A673 (cell line): Measurements from ENCODE around the gene ADAMTS6.

Experiments
- EZH2 ChIP-seq: fragments of 200-600 bp; sonication (generic); IDR thresholded peaks from 2 replicates; pipeline ENCODE4 v1.6.1; 2017; ENCODE audit warnings: borderline replicate concordance, low read depth, mild to moderate bottlenecking, mixed read lengths, antibody characterized with exemption, low read length; ENCODE audit not compliant: poor library complexity, severe bottlenecking
- TF ChIP-seq, protein P1 (sequence below): fragments of 300-800, 200-600 bp; sonication (generic); conservative IDR thresholded peaks from 2 replicates; pipeline ENCODE4 v1.5.1; 2017; ENCODE audit warnings: low read depth, mild to moderate bottlenecking, antibody characterized with exemption, low read length, moderate library complexity, mixed read lengths

DNA sequence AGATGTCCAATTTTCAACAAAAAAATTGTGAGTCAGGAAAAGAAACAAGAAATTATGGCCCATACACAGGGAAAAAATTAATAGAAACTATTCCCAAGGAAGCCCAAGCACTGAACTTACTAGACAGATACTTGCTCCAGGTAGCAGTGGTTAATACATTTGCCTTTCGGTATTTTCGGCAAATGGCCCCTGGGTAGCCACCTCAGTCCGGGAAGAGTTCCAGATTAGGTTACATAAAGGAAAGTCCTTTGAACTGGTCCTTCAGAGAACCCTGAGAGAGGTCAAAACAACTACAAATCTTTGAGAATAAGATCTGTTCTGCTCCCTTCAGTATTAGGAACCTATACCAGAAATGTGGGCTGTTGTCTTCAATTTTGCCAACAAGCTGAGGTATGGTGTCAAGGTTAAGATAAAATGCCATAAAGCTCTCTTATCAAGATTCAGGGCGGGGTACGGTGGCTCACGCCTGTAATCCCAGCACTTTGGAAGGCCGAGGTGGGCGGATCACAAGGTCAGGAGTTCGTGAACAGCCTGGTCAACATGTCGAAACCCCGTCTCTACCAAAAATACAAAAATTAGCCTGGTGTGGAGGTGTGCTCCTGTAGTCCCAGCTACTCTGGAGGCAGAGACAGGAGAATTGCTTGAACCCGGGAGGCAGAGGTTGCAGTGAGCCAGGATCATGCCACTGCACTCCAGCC lies 369.6 kb downstream of the ADAMTS6 start:
- TF ChIP-seq, protein P1, sequence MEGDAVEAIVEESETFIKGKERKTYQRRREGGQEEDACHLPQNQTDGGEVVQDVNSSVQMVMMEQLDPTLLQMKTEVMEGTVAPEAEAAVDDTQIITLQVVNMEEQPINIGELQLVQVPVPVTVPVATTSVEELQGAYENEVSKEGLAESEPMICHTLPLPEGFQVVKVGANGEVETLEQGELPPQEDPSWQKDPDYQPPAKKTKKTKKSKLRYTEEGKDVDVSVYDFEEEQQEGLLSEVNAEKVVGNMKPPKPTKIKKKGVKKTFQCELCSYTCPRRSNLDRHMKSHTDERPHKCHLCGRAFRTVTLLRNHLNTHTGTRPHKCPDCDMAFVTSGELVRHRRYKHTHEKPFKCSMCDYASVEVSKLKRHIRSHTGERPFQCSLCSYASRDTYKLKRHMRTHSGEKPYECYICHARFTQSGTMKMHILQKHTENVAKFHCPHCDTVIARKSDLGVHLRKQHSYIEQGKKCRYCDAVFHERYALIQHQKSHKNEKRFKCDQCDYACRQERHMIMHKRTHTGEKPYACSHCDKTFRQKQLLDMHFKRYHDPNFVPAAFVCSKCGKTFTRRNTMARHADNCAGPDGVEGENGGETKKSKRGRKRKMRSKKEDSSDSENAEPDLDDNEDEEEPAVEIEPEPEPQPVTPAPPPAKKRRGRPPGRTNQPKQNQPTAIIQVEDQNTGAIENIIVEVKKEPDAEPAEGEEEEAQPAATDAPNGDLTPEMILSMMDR = no peak
- TF ChIP-seq EZH2 = no peak
